ENCODE data around the gene PDIK1L.

Gene PDIK1L

DNA sequence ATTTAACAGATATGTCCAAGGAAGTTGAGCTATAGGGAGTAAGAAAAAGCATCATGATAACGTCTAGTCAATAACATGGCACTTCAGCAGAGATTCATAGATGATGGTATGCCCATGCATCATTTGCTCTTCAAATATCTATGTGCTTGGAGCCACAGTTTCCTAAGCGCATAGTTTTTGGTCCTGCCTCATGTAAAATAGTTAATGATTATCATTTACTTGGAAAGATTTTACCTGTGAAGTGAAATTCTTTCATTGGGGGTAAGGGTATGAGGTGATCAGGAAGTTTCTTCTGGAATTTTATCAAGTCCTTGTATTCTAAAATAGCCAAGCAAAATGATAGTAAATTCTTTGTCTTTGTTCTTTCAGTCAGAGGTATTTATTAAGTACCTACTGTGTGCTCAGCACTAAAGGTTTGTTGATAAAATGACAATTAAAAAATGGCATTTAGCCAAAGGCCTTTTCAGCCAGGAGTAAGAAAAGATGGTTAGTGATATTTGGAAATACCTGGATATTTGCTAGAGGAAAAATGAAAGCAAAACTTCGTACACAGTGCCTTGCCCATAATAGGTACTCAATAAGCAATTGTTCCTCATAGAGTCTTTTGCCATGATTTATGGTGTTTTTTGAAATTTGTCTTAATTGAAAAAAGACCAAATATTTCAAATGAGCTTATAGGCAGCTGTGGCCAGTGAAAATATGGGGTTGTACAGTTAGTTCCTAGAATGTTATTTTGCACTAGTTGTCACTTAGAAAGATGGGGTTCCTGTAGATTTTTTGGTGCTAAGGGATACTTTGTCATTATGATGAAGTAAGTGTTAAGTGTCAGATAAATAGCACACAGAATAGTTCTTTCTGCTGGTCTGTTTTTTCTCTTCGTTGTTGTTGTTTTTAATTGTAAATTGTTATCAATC is 13.1 kb downstream of the PDIK1L start:
- no peak for ATAC-seq

DNA sequence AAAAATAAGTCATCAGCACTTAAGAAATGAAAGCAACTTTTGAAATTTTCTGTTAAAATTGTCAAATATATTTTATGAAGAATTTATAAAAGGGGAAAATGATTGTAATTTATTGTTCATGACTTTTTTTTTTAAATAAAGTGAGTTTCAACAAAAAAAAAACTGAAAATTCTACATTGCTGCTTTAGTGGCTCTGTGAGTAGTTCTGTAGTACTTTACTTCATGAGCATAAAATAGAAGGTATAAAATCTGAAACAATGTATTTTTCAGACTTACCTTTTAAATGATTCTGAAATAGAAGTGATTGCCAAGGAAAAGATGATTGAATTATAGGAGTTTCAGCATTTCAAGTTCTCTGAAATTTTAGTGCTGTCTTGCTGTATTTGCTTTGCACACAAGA is 13.8 kb downstream of the PDIK1L start:
- no peak for ATAC-seq

DNA sequence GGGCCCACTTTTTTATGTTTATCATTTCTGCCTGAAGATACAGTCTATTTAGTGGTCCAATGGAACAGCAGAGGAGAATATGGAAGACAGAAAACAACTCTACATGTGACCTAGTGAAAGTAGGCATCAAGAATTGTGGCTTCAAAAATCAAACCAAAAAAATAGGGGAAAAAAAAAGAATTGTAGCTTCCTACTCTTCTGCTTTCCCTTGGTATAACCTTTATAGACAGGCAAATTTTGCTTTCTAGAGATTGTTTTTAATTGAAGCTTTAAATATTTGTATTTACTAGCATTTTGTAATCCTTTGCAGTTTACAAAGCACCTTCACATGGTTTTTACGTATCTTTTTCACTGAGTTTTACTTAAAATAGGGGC is 14.3 kb downstream of the PDIK1L start:
- no peak for ATAC-seq

DNA sequence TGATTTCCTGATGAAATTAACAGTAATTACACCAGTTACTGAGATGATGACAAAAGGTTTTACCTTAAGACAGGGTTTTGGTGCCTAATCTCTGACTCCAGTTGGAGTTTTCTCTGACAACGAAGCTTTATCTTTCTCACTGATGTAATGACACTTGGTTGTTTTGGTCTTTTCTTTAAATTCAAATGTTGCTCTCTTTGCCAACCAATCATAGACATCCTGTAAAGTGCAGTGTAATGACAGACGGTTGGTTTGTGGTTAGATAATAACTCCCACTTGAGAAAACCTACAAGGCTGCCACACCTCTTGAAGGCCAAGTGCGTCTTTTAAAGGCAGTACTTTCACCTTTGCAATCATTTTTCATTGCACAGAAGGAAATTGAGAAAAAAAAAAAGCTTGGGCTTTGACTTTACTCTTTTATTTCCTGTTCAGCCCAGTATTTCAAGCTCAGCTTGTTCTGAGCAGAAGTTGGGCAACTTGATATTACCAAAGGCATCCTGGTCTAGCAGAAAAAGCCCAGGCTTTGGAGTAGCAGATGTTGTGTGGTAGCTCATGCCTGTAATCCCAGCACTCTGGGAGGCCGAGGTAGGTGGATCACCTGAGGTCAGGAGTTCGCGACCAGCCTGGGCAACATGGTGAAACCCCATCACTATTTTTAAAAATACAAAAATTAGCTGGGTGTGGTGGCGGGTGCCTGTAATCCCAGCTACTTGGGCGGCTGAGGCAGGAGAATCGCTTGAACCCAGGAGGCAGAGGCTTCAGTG is 14.9 kb downstream of the PDIK1L start:
- ATAC-seq = peak; percentile 86 to 87

DNA sequence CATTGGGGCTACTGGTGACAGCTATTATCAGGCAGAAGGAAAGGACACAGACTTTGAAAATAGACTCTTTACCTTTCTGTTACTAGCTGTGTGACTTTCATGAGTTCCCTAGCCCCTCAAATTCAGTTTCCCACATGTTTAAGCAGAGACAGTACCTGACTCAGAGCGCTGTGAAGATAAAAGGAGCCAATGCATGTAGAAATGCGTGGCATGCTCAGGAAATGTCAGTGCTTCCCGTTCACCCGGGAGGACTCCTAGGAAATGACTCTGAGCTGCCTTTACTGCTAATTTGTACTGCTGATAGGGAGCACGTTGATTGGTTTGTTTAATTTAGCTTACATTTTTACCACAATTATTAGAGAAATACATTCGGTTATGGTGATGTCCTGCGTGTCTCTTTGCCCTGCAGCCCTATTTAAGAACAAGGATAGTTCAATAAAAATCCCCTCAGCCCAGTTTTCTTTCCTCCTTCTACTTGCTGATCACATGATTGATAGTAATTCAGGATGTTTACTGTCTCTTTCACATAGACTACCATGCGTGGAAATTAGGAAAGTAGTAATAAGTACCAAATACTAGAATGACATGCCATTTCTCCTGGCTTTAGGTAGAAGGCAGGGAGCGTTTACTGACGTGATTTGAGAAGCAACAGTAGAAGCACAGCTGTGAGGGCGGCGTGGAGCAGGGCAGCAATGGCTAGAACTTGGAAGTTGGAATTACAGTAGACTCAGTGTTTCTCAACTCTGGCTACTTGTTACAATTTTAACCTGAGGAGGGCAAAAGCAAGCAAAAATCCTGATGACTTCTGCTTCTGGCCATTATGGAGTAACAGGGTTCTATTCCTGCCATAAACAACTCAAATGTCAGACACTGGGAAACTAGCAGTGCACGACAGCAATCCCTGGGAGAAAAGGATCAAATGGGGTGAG is 15.9 kb downstream of the PDIK1L start:
- ATAC-seq = no peak

DNA sequence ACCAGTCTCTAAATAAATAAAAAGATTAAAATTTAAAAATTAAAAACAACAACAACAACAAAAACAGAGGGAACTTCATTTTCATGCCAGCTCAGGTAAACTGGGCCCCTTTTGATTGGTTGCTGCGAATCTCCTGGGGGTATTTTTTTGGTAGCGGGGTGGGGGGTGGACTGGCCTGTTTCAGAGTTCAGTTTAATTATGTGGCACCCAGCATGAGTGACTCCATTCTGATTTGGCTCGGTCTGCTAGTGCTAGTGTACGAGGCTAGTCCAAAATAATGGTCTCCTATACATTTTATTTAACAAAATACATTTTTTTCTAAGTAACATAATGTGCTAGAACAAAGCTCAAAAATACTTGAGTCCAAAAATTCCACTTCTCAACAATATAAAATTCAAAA is 18.2 kb downstream of the PDIK1L start:
- no peak for ATAC-seq

DNA sequence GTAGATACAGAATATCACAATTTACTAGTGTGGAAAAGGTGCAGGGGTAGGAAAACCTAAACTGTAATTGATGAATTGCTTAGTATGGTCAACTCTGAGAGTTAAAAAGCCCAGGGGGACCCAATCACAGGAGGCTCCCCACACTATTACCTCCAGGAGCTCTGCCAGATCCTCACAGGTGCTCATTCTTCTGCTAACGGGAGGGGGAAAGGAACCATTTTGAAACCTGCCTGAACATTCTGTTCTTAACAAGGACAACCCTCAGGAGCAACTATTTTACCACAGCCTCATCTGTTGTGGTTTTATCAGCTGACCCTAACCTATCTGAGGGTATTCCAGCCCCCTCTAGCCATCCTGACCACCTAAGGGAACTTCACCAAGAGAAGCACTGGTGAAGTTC is 19.1 kb downstream of the PDIK1L start:
- ATAC-seq = no peak

DNA sequence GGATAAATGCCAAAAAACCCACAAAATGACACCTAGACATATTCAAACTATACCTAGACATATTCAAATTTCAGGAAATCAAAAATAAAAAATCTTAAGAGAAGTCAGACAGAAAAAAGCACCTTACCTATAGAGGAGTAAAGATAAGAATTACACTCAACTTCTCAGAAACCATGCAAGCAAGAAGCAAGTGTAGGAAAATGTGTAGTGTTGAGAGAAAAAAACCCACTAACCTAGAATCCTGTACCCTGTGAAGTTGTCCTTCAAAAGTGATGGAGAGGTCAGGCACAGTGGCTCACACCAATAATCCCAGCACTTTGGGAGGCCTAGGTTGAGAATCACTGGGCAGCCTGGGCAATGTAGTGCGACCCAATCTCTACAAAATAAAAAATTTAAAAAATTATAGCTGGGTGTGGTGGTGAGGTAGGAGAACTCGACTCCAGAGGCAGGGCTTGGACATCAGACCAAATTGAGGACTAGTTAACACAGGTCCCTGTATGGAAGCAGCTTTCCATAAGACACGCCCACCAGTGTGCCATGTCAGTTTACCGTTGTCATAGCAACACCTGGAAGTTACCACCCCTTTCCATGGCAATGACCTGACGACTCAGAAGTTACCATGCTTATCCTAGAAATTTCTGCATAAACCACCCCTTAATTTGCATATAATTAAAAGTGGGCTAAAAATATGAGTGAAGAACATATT is 20.7 kb downstream of the PDIK1L start:
- ATAC-seq = no peak

DNA sequence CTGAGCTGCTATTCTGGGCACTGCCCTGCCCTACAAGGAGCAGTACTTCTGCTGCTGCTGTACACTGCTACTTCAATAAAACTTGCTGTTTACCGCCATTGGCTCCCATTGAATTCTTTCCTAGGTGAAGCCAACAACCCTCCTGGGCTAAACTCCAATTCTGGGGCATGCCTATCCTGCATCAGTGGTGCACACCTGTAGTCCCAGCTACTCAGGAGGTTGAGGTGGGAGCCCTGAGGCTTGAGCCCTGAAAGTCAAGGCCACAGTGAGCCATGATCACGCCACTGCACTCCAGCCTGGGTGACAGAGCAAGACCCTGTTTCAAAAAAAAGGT is 21.2 kb downstream of the PDIK1L start:
- ATAC-seq = no peak

DNA sequence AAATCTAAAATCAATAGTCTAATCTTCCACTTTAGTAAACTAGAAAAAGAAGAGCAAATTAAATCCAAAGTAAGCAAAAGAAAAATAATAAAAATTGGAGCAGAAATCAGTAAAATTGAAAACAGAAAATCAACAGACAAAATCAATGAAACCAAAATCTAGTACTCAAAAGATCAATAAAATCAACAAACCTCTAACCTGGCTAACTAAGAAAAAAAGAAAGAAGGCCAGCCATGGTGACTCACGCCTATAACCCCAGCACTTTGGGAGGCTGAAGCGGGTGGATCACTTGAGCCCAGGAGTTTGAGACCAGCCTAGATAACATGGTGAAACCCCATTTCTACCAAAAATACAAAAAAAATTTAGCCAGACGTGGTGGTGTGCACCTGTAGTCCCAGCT is 22.8 kb downstream of the PDIK1L start:
- no peak for ATAC-seq

DNA sequence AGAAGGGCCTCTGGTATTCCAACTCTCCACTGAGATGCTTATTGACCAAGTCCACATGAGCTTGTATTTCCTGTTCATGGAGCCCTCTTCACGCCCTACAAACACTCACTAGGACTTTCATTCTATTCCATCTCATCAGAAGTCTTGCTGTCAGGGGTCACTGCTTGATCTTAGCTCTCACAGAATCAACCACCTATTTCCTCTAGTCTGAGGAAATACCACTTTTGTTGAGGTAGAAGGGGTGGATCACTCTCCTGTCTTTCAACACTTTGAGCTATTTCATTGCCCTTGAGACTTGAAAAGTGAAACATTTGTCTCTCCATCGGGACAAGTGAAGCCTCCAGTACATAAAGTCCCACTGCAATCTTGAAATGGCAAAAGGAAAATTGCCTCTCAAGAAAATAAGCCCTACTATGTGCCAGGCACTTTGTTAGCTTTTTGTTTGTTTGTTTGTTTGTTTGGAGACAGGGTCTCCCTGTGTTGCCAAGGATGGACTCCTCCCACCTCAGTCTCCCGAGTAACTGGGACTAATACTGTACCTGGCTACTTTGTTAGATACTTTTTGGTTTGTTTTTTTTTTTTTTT is 27.4 kb downstream of the PDIK1L start:
- ATAC-seq = peak in 1 of 2 donors; percentile 30

DNA sequence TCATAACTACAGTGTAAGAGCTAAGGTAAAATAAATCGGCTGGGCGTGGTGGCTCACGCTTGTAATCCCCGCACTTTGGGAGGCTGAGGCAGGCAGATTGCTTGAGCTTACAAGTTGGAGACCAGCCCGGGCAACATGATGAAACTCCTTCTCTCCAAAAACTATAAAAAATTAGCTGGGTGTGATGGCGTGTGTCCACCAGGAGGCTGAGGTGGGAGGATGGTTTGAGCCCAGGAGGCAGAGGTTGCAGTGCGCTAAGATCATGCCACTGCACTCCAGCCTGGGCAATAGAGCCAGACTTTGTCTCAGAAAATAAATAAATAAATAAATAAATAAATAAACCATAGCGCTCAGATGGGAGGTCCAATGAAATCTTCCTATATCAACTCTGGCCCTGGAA is 30.5 kb downstream of the PDIK1L start:
- ATAC-seq = no peak

DNA sequence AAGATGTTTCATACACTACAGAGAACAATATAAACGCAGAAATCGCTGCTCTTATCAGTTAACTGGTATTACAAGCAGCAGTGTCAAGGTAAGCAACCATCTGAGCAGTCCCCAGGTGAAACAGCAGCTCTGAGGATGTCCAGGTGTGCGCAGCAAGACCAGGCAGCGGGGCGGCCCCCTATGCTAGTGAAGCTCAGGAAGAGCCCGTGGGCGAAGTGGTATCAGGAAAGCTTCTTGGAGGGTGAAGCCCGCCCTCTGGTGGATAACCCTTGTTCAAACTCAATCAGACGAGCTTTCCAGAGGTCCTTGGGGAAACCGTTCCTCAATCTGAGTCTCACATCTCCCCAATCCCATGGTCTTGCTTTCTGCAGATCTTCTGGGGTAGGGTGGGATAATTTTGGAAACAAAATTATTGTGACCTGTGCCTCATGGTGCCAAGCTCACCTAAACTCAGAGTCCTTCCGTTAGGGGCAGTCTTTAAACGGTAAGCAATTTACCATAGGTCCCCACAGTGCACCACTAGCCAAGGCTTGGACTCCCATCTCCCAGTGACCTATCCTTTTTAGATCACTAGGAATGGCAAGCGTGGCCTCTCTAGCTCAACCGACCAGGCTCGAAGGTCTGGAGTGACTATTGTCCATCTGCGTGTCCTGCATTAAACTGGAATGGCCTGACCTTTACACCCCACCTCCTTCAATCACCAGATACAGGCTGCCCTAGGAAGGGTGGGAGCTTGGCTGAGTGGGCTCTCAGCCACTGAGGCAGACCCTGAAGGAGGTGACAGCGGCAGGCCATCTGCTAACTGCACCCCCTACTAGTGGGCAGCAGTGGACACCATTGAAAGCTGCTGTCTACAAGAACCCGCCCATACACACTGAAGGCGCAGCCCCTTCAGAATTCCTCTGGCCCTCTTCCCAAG is 33.7 kb downstream of the PDIK1L start:
- peak; percentile 67 to 92 for ATAC-seq

DNA sequence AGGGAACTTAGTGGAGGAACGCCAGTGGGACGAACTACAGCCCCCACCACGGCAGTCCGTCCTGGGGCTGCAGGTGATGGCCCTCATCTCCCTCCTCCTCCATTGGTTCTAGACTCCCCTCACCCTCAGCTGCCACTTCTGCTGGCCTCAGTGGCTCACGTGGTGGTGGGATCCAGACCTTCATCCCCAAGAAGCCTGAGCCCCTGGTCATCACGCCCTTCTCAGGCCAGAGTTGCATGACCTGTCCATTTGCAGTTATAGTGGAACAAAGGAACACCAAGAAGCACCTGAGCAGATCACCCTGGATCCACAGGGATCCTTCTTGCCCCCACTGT is 34.3 kb downstream of the PDIK1L start:
- no peak for ATAC-seq

DNA sequence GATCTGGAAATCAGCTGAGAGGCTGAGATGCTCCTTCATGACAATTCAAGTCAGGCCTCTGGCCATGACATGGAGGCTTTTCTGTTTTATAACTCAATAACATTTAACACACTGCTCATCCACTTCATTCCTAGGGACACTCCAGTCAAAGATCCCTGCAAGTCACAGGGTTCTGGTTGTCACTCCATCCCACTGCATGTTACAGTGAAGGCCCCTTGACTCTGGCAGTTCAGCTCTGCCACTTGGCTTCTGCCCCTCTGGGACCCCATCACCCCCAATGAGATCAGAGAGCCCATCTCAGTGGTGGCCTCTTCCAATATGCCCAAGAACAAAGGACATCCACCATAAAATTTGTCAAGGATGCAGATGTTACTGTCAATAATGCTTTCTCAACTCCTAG is 37.3 kb downstream of the PDIK1L start:
- ATAC-seq = no peak

DNA sequence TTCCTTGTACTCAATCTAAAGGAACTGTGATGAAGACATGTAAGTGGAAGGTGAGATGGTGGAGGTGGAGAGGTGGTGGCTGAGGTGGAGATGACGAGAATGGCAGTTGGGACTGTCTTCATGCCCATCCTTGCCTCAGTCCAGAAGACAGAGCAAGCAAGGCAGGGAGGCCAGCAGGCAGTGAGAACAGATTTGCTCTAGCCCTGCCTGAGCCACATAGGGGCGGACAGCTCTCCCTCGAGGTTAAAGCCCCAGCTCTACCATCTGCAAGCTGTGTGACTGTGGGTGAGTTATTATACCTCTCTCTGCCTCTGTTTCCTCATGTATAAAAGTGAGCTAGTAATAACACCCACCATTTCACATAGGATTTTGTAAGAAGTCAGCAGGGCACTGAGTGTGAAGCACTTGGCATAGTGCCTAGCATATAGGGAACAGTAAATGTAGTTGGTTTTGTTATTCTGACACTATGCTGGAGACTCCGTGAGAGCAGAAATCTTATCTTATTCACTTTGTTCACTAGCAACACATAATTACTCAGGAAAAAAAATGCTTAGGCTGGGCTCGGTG is 42.4 kb downstream of the PDIK1L start:
- ATAC-seq = no peak

DNA sequence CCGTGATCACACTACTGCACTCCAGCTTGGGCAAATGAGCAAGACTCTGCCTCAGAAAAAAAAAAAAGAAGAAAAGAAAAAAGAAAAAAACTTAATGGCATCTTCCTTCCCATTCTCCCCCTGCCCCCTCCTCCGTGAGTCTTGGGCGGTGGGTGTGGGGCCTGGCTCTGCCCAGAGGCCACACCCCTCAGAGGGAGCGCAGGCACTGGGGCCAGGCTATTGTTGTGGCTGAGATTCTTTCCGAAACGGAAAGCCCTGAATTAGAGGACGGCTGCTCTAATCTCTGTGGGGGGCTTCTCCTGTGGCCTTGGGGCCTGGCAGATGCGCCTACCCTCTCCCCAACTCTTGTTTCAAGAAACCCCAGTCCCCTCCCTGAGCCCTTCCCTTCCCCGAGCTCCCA is 43.1 kb downstream of the PDIK1L start:
- no peak for ATAC-seq

DNA sequence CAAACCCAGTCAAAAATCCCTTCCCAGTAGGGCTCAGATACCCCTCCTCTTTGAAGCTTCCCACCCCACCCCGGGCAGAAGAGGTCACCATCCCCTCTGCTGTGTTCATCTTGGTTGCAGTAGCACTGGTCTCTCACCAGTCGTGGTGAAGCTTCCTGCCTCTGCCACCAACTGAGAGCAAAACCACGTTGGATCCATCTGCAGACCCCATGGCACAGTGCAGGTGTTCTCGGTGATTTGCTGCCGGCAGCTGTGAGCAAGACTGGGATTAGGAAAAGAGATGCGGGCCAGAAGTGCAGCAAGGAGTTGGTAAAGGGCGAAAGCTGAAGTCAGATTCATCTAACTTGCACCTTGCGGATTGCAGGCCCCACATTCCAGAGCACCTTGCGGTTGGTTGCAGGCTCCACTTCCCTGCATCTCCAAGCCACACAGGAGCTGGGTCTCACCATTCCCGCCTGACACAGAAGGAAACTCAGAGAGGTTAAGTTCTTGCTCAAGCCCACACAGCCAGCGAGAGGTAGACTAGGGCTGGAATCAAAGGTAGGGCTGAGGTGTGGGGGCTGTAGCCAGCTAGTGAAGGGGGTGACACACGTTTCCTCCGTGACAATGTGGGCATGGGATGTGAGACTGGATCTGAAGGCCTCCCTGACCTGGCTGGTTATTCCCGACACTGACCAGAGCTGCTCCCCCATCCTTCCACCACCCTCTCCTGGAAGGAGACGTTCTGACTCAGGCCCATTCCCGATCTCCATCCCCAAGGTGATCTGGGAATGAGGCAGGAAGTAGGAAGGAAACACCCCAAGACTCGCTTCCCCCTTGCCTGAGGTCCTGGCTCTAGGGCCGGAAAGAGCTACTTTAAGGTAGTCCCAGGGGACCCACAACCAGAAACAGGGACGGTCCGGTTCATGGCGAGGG is 44.0 kb downstream of the PDIK1L start:
- no peak for ATAC-seq

DNA sequence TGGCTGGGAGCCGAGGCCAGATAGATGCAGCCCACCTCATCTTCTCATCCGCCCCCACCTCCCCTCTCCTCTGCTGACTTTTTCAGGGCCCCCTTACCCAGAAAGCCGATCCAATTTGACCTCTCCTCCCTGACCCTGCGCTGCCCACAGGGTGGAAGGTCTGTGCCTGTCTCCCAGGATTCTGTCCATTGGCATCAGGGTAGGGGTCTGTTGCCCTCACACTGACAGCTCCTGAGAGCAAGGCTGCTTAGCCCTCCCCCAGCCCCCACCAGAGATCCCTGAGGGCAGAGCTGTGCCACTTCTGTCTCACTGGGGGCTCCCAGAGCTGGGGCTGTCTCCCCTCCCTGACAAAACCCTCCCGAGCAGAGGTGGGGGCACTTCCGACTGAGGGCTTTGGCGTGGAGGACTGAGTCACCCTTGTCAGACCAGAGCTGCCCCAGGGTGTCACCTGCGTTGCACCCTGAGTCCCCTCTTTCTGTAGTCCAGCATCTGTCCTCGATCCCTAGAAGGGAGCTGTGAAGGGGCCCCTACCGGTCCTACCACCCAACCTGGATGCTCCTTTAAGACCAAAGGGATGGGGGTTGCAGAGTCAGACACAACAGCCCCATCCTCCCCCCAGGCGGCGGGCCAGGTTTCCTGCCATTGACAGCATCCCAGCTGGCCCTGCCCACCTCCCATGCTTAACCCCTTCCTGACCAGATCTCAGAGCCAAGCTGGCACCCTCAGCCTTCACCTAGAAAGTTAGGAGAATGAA is 44.8 kb downstream of the PDIK1L start:
- no peak for ATAC-seq
